ENCODE results near the gene DEPP1.

- TF ChIP-seq CTCF (conservative IDR thresholded peaks at IDR 0.05; ENCODE audit: low read length) (no peak), EZH2phosphoT487 (IDR thresholded peaks at IDR 0.05; ENCODE audit: borderline replicate concordance) (no peak)
These were observed 8.8 kb downstream of the DEPP1 start for GRCh38 chr10:44969854-44970253.
